ENCODE results near the gene U2SURP. TPM values are rescaled to one million over a fixed set of nuclear protein-coding genes. Genes with fewer than 3 reads are reported as not detected.

U2SURP gene
- polyA plus RNA-seq, 1 donor, result 101 TPM

GRCh38 chr3:143098032-143098764 lies 96.8 kb downstream of the U2SURP start:
- no peaks in the 10 kb centered on the region for H3K36me3 ChIP-seq (ENCODE audit: control insufficient read depth, insufficient read depth, low read length)
- H3K4me1 ChIP-seq (ENCODE audit: control insufficient read depth, insufficient read depth, low read length), result no peaks in the 10 kb centered on the region
- WGBS (ENCODE audit: insufficient coverage, low lambda C conversion rate), result 76% methylated on average over 3 of the region's 5 CpGs
- no peak overlapping the region for H3K4me3 ChIP-seq (ENCODE audit: low read length)
- no peak overlapping the region for H3K27ac ChIP-seq (ENCODE audit: low read length)
- H3K9me3 ChIP-seq (ENCODE audit: control insufficient read depth, low read depth, low read length), result no peaks in the 10 kb centered on the region
- H3K27me3 ChIP-seq (ENCODE audit: control insufficient read depth, insufficient read depth, low read length), result no peaks in the 10 kb centered on the region
- DNase-seq, result no peak

- no CpG with 5 or more reads among the region's 3 CpGs for WGBS (ENCODE audit: insufficient coverage, low lambda C conversion rate)
- no peak overlapping the region for H3K4me3 ChIP-seq (ENCODE audit: low read length)
Observed at GRCh38 chr3:143099210-143099609, 97.8 kb downstream of the U2SURP start.

GRCh38 chr3:143099690-143100089 lies 98.3 kb downstream of the U2SURP start:
- no peak for DNase-seq
- Histone ChIP-seq H3K36me3 (ENCODE audit: control insufficient read depth, insufficient read depth, low read length) (no peaks in the 10 kb centered on the region), H3K4me3 (ENCODE audit: low read length) (no peak overlapping the region), H3K4me1 (ENCODE audit: control insufficient read depth, insufficient read depth, low read length) (no peaks in the 10 kb centered on the region), H3K9me3 (ENCODE audit: control insufficient read depth, low read depth, low read length) (no peaks in the 10 kb centered on the region), H3K27ac (ENCODE audit: low read length) (no peak overlapping the region), H3K27me3 (ENCODE audit: control insufficient read depth, insufficient read depth, low read length) (no peaks in the 10 kb centered on the region)
- no CpG with 5 or more reads among the region's 2 CpGs for WGBS (ENCODE audit: insufficient coverage, low lambda C conversion rate)

More at GRCh38 chr3:143099210-143099609, 97.8 kb downstream of the U2SURP start:
- no peak for DNase-seq
- Histone ChIP-seq H3K27ac (ENCODE audit: low read length) (no peak overlapping the region), H3K9me3 (ENCODE audit: control insufficient read depth, low read depth, low read length) (no peaks in the 10 kb centered on the region), H3K36me3 (ENCODE audit: control insufficient read depth, insufficient read depth, low read length) (no peaks in the 10 kb centered on the region), H3K27me3 (ENCODE audit: control insufficient read depth, insufficient read depth, low read length) (no peaks in the 10 kb centered on the region), H3K4me1 (ENCODE audit: control insufficient read depth, insufficient read depth, low read length) (no peaks in the 10 kb centered on the region)

GRCh38 chr3:143100451-143100850 lies 99.1 kb downstream of the U2SURP start:
- DNase-seq, result no peak
- H3K27ac ChIP-seq (ENCODE audit: low read length), result no peak overlapping the region
- no peaks in the 10 kb centered on the region for H3K36me3 ChIP-seq (ENCODE audit: control insufficient read depth, insufficient read depth, low read length)
- no peaks in the 10 kb centered on the region for H3K27me3 ChIP-seq (ENCODE audit: control insufficient read depth, insufficient read depth, low read length)
- no peaks in the 10 kb centered on the region for H3K4me1 ChIP-seq (ENCODE audit: control insufficient read depth, insufficient read depth, low read length)
- H3K9me3 ChIP-seq (ENCODE audit: control insufficient read depth, low read depth, low read length), result no peaks in the 10 kb centered on the region
- no peak overlapping the region for H3K4me3 ChIP-seq (ENCODE audit: low read length)
- no CpG with 5 or more reads among the region's 6 CpGs for WGBS (ENCODE audit: insufficient coverage, low lambda C conversion rate)

GRCh38 chr3:143101792-143102381 lies 100.5 kb downstream of the U2SURP start:
- no peak overlapping the region for H3K27ac ChIP-seq (ENCODE audit: low read length)
- H3K4me3 ChIP-seq (ENCODE audit: low read length), result no peak overlapping the region
- no peaks in the 10 kb centered on the region for H3K9me3 ChIP-seq (ENCODE audit: control insufficient read depth, low read depth, low read length)
- H3K36me3 ChIP-seq (ENCODE audit: control insufficient read depth, insufficient read depth, low read length), result no peaks in the 10 kb centered on the region
- no peaks in the 10 kb centered on the region for H3K27me3 ChIP-seq (ENCODE audit: control insufficient read depth, insufficient read depth, low read length)
- WGBS (ENCODE audit: insufficient coverage, low lambda C conversion rate), result 78% methylated on average over 6 of the region's 7 CpGs
- no peak for DNase-seq
- H3K4me1 ChIP-seq (ENCODE audit: control insufficient read depth, insufficient read depth, low read length), result no peaks in the 10 kb centered on the region

- WGBS (ENCODE audit: insufficient coverage, low lambda C conversion rate), result 100% methylated on average over 1 of the region's 2 CpGs
- DNase-seq, result no peak
Observed at GRCh38 chr3:143103652-143104051, 102.3 kb downstream of the U2SURP start.

GRCh38 chr3:143105170-143105569 lies 103.8 kb downstream of the U2SURP start:
- no peak overlapping the region for H3K4me3 ChIP-seq (ENCODE audit: low read length)
- no peak for DNase-seq
- no CpG with 5 or more reads among the region's 5 CpGs for WGBS (ENCODE audit: insufficient coverage, low lambda C conversion rate)

More at GRCh38 chr3:143103652-143104051, 102.3 kb downstream of the U2SURP start:
- H3K4me1 ChIP-seq (ENCODE audit: control insufficient read depth, insufficient read depth, low read length), result no peaks in the 10 kb centered on the region
- H3K27me3 ChIP-seq (ENCODE audit: control insufficient read depth, insufficient read depth, low read length), result no peaks in the 10 kb centered on the region
- H3K9me3 ChIP-seq (ENCODE audit: control insufficient read depth, low read depth, low read length), result no peaks in the 10 kb centered on the region
- H3K36me3 ChIP-seq (ENCODE audit: control insufficient read depth, insufficient read depth, low read length), result no peaks in the 10 kb centered on the region
- no peak overlapping the region for H3K27ac ChIP-seq (ENCODE audit: low read length)
- no peak overlapping the region for H3K4me3 ChIP-seq (ENCODE audit: low read length)

GRCh38 chr3:143109861-143110260 lies 108.5 kb downstream of the U2SURP start:
- DNase-seq, result no peak
- H3K27ac ChIP-seq (ENCODE audit: low read length), result no peak overlapping the region
- WGBS (ENCODE audit: insufficient coverage, low lambda C conversion rate), result no CpG with 5 or more reads among the region's 5 CpGs

More at GRCh38 chr3:143105170-143105569, 103.8 kb downstream of the U2SURP start:
- H3K4me1 ChIP-seq (ENCODE audit: control insufficient read depth, insufficient read depth, low read length), result no peaks in the 10 kb centered on the region
- H3K9me3 ChIP-seq (ENCODE audit: control insufficient read depth, low read depth, low read length), result no peaks in the 10 kb centered on the region
- H3K27me3 ChIP-seq (ENCODE audit: control insufficient read depth, insufficient read depth, low read length), result no peaks in the 10 kb centered on the region
- no peak overlapping the region for H3K27ac ChIP-seq (ENCODE audit: low read length)
- H3K36me3 ChIP-seq (ENCODE audit: control insufficient read depth, insufficient read depth, low read length), result no peaks in the 10 kb centered on the region

More at GRCh38 chr3:143109861-143110260, 108.5 kb downstream of the U2SURP start:
- Histone ChIP-seq H3K4me1 (ENCODE audit: control insufficient read depth, insufficient read depth, low read length) (no peaks in the 10 kb centered on the region), H3K9me3 (ENCODE audit: control insufficient read depth, low read depth, low read length) (no peaks in the 10 kb centered on the region), H3K36me3 (ENCODE audit: control insufficient read depth, insufficient read depth, low read length) (no peaks in the 10 kb centered on the region), H3K4me3 (ENCODE audit: low read length) (no peak overlapping the region), H3K27me3 (ENCODE audit: control insufficient read depth, insufficient read depth, low read length) (peaks cover 8% of the 10 kb centered on the region)

Other genes with a start within 250 kb of the U2SURP start
- 1.6 TPM for gene PCOLCE2, start 112.5 kb upstream of the U2SURP start, polyA plus RNA-seq
- 0.13 TPM for gene PAQR9, start 37.9 kb upstream of the U2SURP start, polyA plus RNA-seq
- gene CHST2, start 118.2 kb downstream of the U2SURP start, polyA plus RNA-seq, result 5.0 TPM